GM13976 (cell line): ENCODE measurements around the gene AARS1.

Source experiments
- DNase-seq: peaks from one replicate; pipeline ENCODE4 v3.0.0; 2012; ENCODE audit warnings: low spot score
- CTCF ChIP-seq: IDR thresholded peaks from 2 replicates; pipeline ENCODE4 v1.5.1; 2012; ENCODE audit warnings: borderline replicate concordance, mild to moderate bottlenecking; ENCODE audit not compliant: insufficient read depth; ENCODE audit errors: extremely low read depth, missing control alignments, control extremely low read depth
- in situ Hi-C: fragments of 300-500 bp; cut with MboI; formaldehyde crosslinking; loops from one replicate; pipeline ENCODE4 v1.12.0; 2022; ENCODE audit warnings: low sequenced_read_pairs, mixed read lengths, inconsistent platforms; ENCODE audit not compliant: unreplicated experiment

AARS1 gene

GRCh38 chr16:70255574-70255973, 33.7 kb downstream of the AARS1 start:
- TF ChIP-seq CTCF = no peak
- peak; percentile 9 for DNase-seq
- in situ Hi-C loops = no loop called here

GRCh38 chr16:70254965-70255286, 34.4 kb downstream of the AARS1 start:
- no peak for DNase-seq
- no peak for TF ChIP-seq CTCF
- in situ Hi-C loops = no loop called here

- in situ Hi-C loops = no loop called here
- peak; percentile 9 for DNase-seq
- TF ChIP-seq CTCF = no peak
These were observed 34.9 kb downstream of the AARS1 start for GRCh38 chr16:70254180-70254964.

- no peak for TF ChIP-seq CTCF
- in situ Hi-C loops = no loop called here
- DNase-seq = peak; percentile 48
These were observed 35.8 kb downstream of the AARS1 start for GRCh38 chr16:70253291-70254106.

- DNase-seq = peak; percentile 36
These were observed 36.8 kb downstream of the AARS1 start for GRCh38 chr16:70252355-70252988.

More at GRCh38 chr16:70252355-70252988, 36.8 kb downstream of the AARS1 start:
- in situ Hi-C loops = no loop called here
- TF ChIP-seq CTCF = peak; percentile 31
